IMR-90 (cell line): ENCODE measurements around the gene SPATA33.

ENCODE experiments used
- CEBPB ChIP-seq: IDR thresholded peaks from 2 replicates; pipeline ENCODE4 v1.6.1; 2012; ENCODE audit warnings: low read depth, low read length, improper control_type of control experiment
- CHD1 ChIP-seq: IDR thresholded peaks from 2 replicates; pipeline ENCODE4 v1.6.1; 2012; ENCODE audit warnings: low read depth, low read length, improper control_type of control experiment
- CTCF ChIP-seq: conservative IDR thresholded peaks from 2 replicates; pipeline ENCODE4 v1.5.1; 2012; ENCODE audit warnings: mild to moderate bottlenecking, low read depth, low read length, improper control_type of control experiment
- ELK1 ChIP-seq: fragments of 150-350 bp; IDR thresholded peaks from 2 replicates; pipeline ENCODE4 v1.6.1; 2016; ENCODE audit warnings: low read depth, mild to moderate bottlenecking, low read length, moderate library complexity, borderline replicate concordance
- POLR2A ChIP-seq: IDR thresholded peaks from 2 replicates; pipeline ENCODE4 v1.6.1; 2012; ENCODE audit warnings: mild to moderate bottlenecking, low read depth, low read length
- USF2 ChIP-seq: fragments of 150-350 bp; IDR thresholded peaks from 2 replicates; pipeline ENCODE4 v1.6.1; 2017; ENCODE audit warnings: mild to moderate bottlenecking, antibody characterized with exemption, low read length, low read depth

GRCh38 chr16:89621136-89621697 lies 36.4 kb upstream of the SPATA33 start:
- TF ChIP-seq CTCF (no peak), POLR2A (no peak), ELK1 (no peak), CEBPB (no peak), CHD1 (no peak), USF2 (no peak)
